DND-41 (cell line): ENCODE measurements around the gene LILRB4.
A peak's percentile ranks its signal among the peaks of the same experiment; 100 is the strongest.
"Not testable (repeated sequence)": the region's sequence is repeated elsewhere in the genome, so short reads cannot be mapped to it uniquely, and the experiment has no call there.

Source experiments
- ATAC-seq: fragments of 200-7000 bp; cut with Tn5 transposase; 3 replicates; pipeline ENCODE4 v1.9.1; 2021; ENCODE audit warnings: low read depth; ENCODE audit not compliant: insufficient read depth
- DNase-seq: peaks from one replicate; pipeline ENCODE4 v3.0.0-alpha.2; 2020
- H2AFZ ChIP-seq: 2 replicates; pipeline ENCODE4 v1.6.0; 2012; ENCODE audit warnings: low read depth, low read length
- H3K27ac ChIP-seq: 2 replicates; pipeline ENCODE4 v1.5.1; 2012; ENCODE audit warnings: low read length, inconsistent platforms
- H3K27me3 ChIP-seq: fragments of 200-600 bp; sonication (generic); 2 replicates; pipeline ENCODE4 v1.6.0; 2012; ENCODE audit warnings: low read length, mild to moderate bottlenecking, inconsistent platforms; ENCODE audit not compliant: insufficient read depth, poor library complexity
- H3K36me3 ChIP-seq: 2 replicates; pipeline ENCODE4 v1.5.1; 2012; ENCODE audit warnings: low read length, inconsistent platforms; ENCODE audit not compliant: insufficient read depth
- H3K4me1 ChIP-seq: 2 replicates; pipeline ENCODE4 v1.5.1; 2012; ENCODE audit warnings: mild to moderate bottlenecking, low read length; ENCODE audit not compliant: insufficient read depth
- H3K4me2 ChIP-seq: 2 replicates; pipeline ENCODE4 v1.6.0; 2012; ENCODE audit warnings: mild to moderate bottlenecking, moderate library complexity, low read length, inconsistent platforms; ENCODE audit not compliant: insufficient read depth
- H3K4me3 ChIP-seq, 2 experiments: fragments of 200-600 bp in 1 of 2; shearing (Covaris generic) in 1 of 2; 2 replicates each; pipeline ENCODE4 v1.5.1; 2012 to 2016; ENCODE audit warnings: inconsistent platforms in 2 of 2, low read length in 2 of 2, mild to moderate bottlenecking in 2 of 2, low read depth in 1 of 2, moderate library complexity in 1 of 2
- H3K79me2 ChIP-seq: 2 replicates; pipeline ENCODE4 v1.6.0; 2012; ENCODE audit warnings: low read length, inconsistent platforms; ENCODE audit not compliant: insufficient read depth
- H3K9ac ChIP-seq: 2 replicates; pipeline ENCODE4 v1.6.0; 2012; ENCODE audit warnings: low read depth, mild to moderate bottlenecking, inconsistent platforms, low read length, moderate library complexity
- H3K9me3 ChIP-seq: 2 replicates; pipeline ENCODE4 v1.5.1; 2012; ENCODE audit warnings: low read length, moderate library complexity, mild to moderate bottlenecking, inconsistent platforms; ENCODE audit not compliant: insufficient read depth, severe bottlenecking
- H4K20me1 ChIP-seq: 2 replicates; pipeline ENCODE4 v1.6.0; 2012; ENCODE audit warnings: low read length; ENCODE audit not compliant: insufficient read depth
- EZH2 ChIP-seq: IDR thresholded peaks from 3 replicates; pipeline ENCODE4 v1.6.1; 2012; ENCODE audit warnings: borderline replicate concordance, low read depth, mild to moderate bottlenecking, moderate library complexity, low read length, inconsistent platforms; ENCODE audit not compliant: severe bottlenecking
- TF ChIP-seq, protein P1 (sequence below): IDR thresholded peaks from 2 replicates; pipeline ENCODE4 v1.5.1; 2012; ENCODE audit warnings: borderline replicate concordance, low read length, moderate library complexity, mild to moderate bottlenecking; ENCODE audit not compliant: poor library complexity, severe bottlenecking; ENCODE audit errors: extremely low read depth

Gene LILRB4

GRCh38 chr19:54704928-54705327 is 42.1 kb downstream of the LILRB4 start:
- Histone ChIP-seq H4K20me1 (no peaks in the 10 kb centered on the region), H3K27ac (no peak overlapping the region), H3K4me1 (peaks cover 12% of the 10 kb centered on the region), H3K36me3 (no peaks in the 10 kb centered on the region), H3K4me2 (no peak overlapping the region), H2AFZ (no peak overlapping the region), H3K27me3 (no peaks in the 10 kb centered on the region), H3K9ac (no peak overlapping the region), H3K4me3 (no peak overlapping the region), H3K9me3 (no peaks in the 10 kb centered on the region), H3K79me2 (no peaks in the 10 kb centered on the region)
- ATAC-seq (no peak), DNase-seq (no peak)
- no peak for TF ChIP-seq EZH2
- TF ChIP-seq, protein P1, sequence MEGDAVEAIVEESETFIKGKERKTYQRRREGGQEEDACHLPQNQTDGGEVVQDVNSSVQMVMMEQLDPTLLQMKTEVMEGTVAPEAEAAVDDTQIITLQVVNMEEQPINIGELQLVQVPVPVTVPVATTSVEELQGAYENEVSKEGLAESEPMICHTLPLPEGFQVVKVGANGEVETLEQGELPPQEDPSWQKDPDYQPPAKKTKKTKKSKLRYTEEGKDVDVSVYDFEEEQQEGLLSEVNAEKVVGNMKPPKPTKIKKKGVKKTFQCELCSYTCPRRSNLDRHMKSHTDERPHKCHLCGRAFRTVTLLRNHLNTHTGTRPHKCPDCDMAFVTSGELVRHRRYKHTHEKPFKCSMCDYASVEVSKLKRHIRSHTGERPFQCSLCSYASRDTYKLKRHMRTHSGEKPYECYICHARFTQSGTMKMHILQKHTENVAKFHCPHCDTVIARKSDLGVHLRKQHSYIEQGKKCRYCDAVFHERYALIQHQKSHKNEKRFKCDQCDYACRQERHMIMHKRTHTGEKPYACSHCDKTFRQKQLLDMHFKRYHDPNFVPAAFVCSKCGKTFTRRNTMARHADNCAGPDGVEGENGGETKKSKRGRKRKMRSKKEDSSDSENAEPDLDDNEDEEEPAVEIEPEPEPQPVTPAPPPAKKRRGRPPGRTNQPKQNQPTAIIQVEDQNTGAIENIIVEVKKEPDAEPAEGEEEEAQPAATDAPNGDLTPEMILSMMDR: no peak

DNA sequence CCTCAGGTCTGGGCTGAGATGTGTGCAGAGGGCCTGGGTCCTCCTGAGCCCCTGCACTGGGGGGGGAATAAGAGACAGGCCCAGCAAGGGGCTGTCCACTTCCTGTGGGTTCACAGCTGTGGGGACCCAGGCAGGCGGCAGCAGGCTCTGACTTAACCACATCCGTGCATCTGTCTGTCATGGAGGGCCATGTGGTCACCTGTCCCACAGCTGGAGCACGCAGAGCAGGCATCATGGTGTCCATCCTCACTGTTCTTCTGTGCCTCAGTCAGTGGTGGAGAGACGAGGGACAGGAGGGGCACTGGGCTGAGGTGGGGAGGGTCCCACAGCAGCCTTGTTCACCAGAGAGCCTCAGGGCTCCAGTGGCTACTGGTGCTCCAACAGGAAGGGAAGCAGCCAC is 45.2 kb downstream of the LILRB4 start:
- Histone ChIP-seq H2AFZ (no peak overlapping the region), H3K4me1 (peaks cover 12% of the 10 kb centered on the region), H3K9me3 (no peaks in the 10 kb centered on the region), H3K4me3 (no peak overlapping the region), H4K20me1 (no peaks in the 10 kb centered on the region), H3K36me3 (no peaks in the 10 kb centered on the region), H3K79me2 (no peaks in the 10 kb centered on the region), H3K27me3 (no peaks in the 10 kb centered on the region), H3K4me2 (no peak overlapping the region), H3K9ac (no peak overlapping the region), H3K27ac (no peak overlapping the region)
- TF ChIP-seq EZH2: no peak
- ATAC-seq: peak; percentile 90
- peak; percentile 70 for DNase-seq

GRCh38 chr19:54708781-54709180 is 46.0 kb downstream of the LILRB4 start:
- TF ChIP-seq EZH2: no peak
- TF ChIP-seq, protein P1: no peak
- no peaks in the 10 kb centered on the region for H3K9me3 ChIP-seq
- no peaks in the 10 kb centered on the region for H3K79me2 ChIP-seq
- no peaks in the 10 kb centered on the region for H3K36me3 ChIP-seq
- DNase-seq: no peak
- no peak for ATAC-seq
- no peak overlapping the region for H3K9ac ChIP-seq
- peaks cover 12% of the 10 kb centered on the region for H3K4me1 ChIP-seq
- H3K27me3 ChIP-seq: no peaks in the 10 kb centered on the region
- H3K4me3 ChIP-seq: no peak overlapping the region
- no peak overlapping the region for H3K4me2 ChIP-seq
- H3K27ac ChIP-seq: no peak overlapping the region
- no peak overlapping the region for H2AFZ ChIP-seq
- H4K20me1 ChIP-seq: no peaks in the 10 kb centered on the region

GRCh38 chr19:54709212-54709948 is 46.6 kb downstream of the LILRB4 start:
- Histone ChIP-seq H4K20me1 (no peaks in the 10 kb centered on the region), H3K9ac (no peak overlapping the region), H3K9me3 (no peaks in the 10 kb centered on the region), H3K4me3 (no peak overlapping the region), H3K4me2 (no peak overlapping the region), H3K27ac (no peak overlapping the region), H3K79me2 (no peaks in the 10 kb centered on the region), H2AFZ (no peak overlapping the region), H3K4me1 (peaks cover 12% of the 10 kb centered on the region), H3K27me3 (no peaks in the 10 kb centered on the region), H3K36me3 (no peaks in the 10 kb centered on the region)
- ATAC-seq (no peak), DNase-seq (no peak)
- TF ChIP-seq EZH2: no peak
- TF ChIP-seq, protein P1: no peak

GRCh38 chr19:54709956-54710355 is 47.2 kb downstream of the LILRB4 start:
- not testable (repeated sequence) for DNase-seq, H4K20me1 ChIP-seq, H3K4me3 ChIP-seq, H3K27ac ChIP-seq, H3K36me3 ChIP-seq, ATAC-seq, H3K27me3 ChIP-seq, H3K9ac ChIP-seq, H2AFZ ChIP-seq, H3K79me2 ChIP-seq, H3K9me3 ChIP-seq, H3K4me2 ChIP-seq
- H3K4me1 ChIP-seq: peaks cover 12% of the 10 kb centered on the region
